Rectal smooth muscle tissue (tissue), 1 donor: Measurements from ENCODE around the gene TNFAIP8L1.

Experiments
- H3K27ac ChIP-seq: one replicate; pipeline ENCODE4 v1.7.0; 2013; ENCODE audit warnings: low read depth, low read length, inconsistent platforms
- H3K27me3 ChIP-seq: one replicate; pipeline ENCODE4 v1.7.0; 2013; ENCODE audit warnings: low read length; ENCODE audit not compliant: control insufficient read depth, insufficient read depth
- H3K36me3 ChIP-seq: one replicate; pipeline ENCODE4 v1.7.0; 2013; ENCODE audit warnings: low read length; ENCODE audit not compliant: control insufficient read depth, insufficient read depth
- H3K4me1 ChIP-seq: one replicate; pipeline ENCODE4 v1.7.0; 2013; ENCODE audit warnings: low read length; ENCODE audit not compliant: control insufficient read depth, insufficient read depth
- H3K4me3 ChIP-seq: one replicate; pipeline ENCODE4 v1.7.0; 2013; ENCODE audit warnings: low read length
- H3K9ac ChIP-seq: one replicate; pipeline ENCODE4 v1.7.0; 2013; ENCODE audit warnings: low read length

TNFAIP8L1 gene

DNA sequence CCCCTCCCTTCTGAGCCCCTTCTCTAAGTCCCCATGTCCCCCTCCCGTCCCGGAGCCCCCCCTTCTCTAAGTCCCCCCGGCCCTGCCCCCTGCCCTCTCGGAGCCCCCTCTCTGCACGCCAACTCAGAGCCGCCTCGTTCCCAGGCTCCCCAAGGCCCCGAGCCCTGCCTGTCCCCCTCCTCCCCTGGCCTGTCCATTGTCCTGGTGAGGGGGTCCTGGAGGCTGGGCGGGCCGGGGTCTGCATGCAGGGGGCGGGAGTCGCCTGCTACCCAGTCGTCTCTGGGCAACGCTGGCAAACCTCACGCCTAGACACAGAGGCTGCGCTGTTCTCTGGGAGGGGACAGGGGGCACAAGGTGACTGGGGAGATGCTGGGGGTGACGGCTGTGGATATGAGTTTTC is 40.6 kb upstream of the TNFAIP8L1 start:
- Histone ChIP-seq H3K4me1 (no peaks in the 10 kb centered on the region), H3K27ac (no peak overlapping the region), H3K4me3 (no peak overlapping the region), H3K9ac (no peak overlapping the region), H3K36me3 (no peaks in the 10 kb centered on the region), H3K27me3 (peaks cover 3% of the 10 kb centered on the region)

DNA sequence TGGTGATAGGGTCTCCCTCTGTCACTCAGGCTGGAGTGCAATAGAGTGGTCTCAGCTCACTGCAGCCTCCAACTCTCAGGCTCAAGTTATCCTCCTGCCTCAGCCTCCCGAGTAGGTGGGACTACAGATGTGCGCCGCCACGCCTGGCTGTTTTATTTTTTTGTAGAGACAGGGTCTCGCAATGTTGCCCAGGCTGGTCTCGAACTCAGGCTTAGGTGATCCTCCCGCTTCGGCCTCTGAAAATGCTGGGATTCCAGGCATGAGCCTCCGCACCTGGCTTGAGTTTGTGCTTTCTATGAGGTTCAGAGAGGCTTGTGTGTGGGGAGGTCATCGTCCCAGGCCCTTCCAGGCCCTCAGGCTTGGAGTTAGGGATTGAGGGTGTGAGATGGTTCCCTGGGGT is 39.2 kb upstream of the TNFAIP8L1 start:
- Histone ChIP-seq H3K4me3 (no peak overlapping the region), H3K27me3 (peaks cover 3% of the 10 kb centered on the region), H3K27ac (no peak overlapping the region), H3K4me1 (no peaks in the 10 kb centered on the region), H3K9ac (no peak overlapping the region), H3K36me3 (no peaks in the 10 kb centered on the region)

DNA sequence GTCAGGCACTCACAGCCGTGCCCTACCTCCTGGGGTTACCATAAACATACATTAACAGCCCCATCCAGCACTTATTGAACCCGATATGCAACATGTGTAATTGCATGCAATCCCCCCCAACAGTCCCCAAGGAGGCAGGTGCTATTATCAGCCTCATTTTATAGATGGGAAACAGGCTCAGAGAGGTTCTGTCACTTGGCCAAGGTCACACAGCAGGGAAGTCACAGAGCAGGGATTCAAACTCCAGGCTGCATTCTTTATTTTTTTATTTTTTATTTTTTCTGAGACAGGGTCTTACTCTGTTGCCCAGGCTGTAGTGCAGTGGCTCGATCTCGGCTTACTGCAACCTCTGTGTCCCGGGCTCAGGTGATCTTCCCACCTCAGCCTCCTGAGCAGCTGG is 38.4 kb upstream of the TNFAIP8L1 start:
- Histone ChIP-seq H3K4me1 (no peaks in the 10 kb centered on the region), H3K9ac (no peak overlapping the region), H3K36me3 (no peaks in the 10 kb centered on the region), H3K27ac (no peak overlapping the region), H3K4me3 (no peak overlapping the region), H3K27me3 (peaks cover 3% of the 10 kb centered on the region)

DNA sequence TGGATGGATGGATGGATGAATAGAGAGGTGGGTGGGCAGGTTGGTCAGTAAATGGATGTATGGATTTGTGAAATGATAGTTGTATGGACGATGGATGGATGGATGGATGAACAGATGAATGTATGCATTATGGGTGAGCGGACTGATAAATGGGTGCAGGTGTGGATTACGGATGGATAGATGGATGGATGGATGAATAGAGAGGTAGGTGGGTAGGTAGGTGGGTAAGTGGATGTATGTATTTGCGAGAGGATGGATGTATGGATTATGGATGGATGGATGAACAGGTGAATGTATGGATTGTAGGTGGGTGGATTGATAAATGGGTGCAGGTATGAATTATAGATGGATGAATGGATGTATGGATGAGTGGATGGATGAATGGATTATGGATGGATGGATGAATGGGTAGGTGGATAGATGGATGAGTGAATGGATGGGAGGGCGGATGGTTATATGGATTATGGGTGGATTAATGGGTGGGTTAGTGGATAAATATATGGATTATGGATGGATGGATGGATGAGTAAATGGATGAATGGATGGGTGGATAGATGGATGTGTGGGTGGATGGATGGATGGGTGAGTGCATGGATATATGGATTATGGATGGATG is 37.0 kb upstream of the TNFAIP8L1 start:
- no peaks in the 10 kb centered on the region for H3K4me1 ChIP-seq
- peaks cover 3% of the 10 kb centered on the region for H3K27me3 ChIP-seq

DNA sequence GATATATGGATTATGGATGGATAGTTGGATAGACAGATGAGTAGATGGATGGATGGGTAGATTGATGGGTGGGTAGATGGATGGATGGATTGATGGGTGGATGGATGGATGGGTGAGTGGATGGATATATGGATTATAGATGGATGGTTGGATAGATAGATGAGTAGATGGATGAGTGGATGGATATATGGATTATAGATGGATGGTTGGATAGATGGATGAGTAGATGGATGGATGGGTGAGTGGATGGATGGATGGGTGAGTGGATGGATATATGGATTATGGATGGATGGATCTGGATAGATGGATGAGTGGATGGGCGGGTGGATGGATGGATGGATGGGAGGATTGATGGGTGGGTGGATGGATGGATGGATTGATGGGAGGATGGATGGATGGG is 36.4 kb upstream of the TNFAIP8L1 start:
- no peak overlapping the region for H3K4me3 ChIP-seq
- H3K27me3 ChIP-seq, result peaks cover 3% of the 10 kb centered on the region
- H3K4me1 ChIP-seq, result no peaks in the 10 kb centered on the region
- H3K27ac ChIP-seq, result no peak overlapping the region
- no peaks in the 10 kb centered on the region for H3K36me3 ChIP-seq
- H3K9ac ChIP-seq, result no peak overlapping the region

More for the DNA sequence above, 37.0 kb upstream of the TNFAIP8L1 start:
- no peak overlapping the region for H3K27ac ChIP-seq
- H3K4me3 ChIP-seq, result no peak overlapping the region
- no peak overlapping the region for H3K9ac ChIP-seq
- no peaks in the 10 kb centered on the region for H3K36me3 ChIP-seq

DNA sequence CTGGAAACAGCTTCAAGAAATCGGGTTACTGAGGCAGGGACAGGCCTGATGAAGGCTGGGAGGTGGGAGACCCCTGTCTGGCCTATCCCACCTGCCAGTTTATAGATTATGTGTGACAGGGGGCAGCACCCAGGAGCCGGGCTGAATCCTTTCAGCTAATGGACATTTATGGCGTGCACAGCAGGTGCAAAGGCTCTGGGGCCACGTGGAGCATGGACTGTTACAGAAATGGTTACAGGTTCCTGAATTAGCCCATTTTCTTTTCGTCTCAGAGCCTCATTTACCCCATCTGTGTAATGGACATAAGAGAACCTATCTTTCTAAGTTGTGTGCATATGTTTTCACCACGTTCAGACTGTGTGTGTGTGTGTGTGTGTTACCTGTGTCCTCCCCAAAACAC is 34.4 kb upstream of the TNFAIP8L1 start:
- no peak overlapping the region for H3K9ac ChIP-seq
- peaks cover 3% of the 10 kb centered on the region for H3K27me3 ChIP-seq
- no peaks in the 10 kb centered on the region for H3K36me3 ChIP-seq
- H3K4me3 ChIP-seq, result no peak overlapping the region
- no peaks in the 10 kb centered on the region for H3K4me1 ChIP-seq
- no peak overlapping the region for H3K27ac ChIP-seq

DNA sequence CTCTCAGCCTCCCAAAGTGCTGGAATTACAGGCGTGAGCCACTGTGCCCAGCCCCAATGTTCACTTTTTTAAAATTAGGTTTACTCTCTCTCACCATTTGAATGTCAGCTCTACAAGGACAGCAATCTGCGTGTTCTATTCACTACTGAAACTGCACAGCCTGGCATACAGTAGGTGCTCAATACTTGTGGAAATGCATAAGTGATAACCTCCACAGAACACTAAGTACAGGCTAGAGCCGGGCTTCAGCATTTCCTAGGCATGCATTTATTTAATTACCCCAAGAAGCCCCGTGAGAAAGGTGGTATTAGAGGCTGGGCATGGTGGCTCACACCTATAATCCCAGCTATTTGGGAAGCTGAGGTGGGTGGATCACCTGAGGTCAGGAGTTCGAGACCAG is 33.1 kb upstream of the TNFAIP8L1 start:
- Histone ChIP-seq H3K27me3 (no peaks in the 10 kb centered on the region), H3K4me3 (no peak overlapping the region), H3K4me1 (no peaks in the 10 kb centered on the region)

DNA sequence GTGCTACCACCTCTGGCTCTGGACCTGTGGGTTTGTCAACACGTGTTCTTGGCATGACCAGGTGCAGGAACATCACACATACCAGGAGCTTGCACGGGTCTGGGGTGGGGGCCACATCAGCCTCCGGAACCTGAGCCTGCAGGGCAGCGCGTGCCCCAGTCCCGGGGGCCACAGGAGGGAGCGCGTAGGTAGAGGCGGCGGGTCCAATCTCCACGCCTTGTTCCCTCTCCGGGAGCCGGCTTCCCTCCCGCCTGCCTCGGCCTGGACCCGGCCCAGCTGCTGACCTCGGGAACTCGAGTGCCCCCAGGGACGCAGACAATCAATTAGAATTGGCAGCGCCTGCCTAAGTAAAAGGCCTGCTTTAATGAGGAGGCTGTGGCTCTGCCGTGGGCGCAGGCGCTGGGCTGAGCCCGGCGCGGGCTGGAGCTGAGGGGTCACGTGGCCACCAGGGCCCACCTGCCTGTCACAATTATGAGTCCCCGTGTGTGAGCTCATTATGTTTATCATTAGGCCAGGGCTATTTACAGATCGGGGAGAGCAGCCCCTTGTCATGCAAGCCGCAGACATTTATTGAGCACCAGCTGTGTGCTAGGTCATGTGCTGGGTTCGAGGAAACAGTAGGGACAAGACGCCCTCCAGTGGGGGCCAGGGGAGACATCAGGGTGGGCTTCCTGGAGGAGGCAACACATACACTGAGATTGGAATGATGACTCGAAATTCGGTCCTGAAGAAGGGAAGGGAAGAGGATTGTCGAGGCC is 32.2 kb upstream of the TNFAIP8L1 start:
- Histone ChIP-seq H3K36me3 (no peaks in the 10 kb centered on the region), H3K4me3 (no peak overlapping the region), H3K9ac (no peak overlapping the region), H3K27ac (no peak overlapping the region), H3K27me3 (no peaks in the 10 kb centered on the region), H3K4me1 (no peaks in the 10 kb centered on the region)

More for the DNA sequence above, 33.1 kb upstream of the TNFAIP8L1 start:
- H3K27ac ChIP-seq, result no peak overlapping the region
- no peaks in the 10 kb centered on the region for H3K36me3 ChIP-seq
- no peak overlapping the region for H3K9ac ChIP-seq

DNA sequence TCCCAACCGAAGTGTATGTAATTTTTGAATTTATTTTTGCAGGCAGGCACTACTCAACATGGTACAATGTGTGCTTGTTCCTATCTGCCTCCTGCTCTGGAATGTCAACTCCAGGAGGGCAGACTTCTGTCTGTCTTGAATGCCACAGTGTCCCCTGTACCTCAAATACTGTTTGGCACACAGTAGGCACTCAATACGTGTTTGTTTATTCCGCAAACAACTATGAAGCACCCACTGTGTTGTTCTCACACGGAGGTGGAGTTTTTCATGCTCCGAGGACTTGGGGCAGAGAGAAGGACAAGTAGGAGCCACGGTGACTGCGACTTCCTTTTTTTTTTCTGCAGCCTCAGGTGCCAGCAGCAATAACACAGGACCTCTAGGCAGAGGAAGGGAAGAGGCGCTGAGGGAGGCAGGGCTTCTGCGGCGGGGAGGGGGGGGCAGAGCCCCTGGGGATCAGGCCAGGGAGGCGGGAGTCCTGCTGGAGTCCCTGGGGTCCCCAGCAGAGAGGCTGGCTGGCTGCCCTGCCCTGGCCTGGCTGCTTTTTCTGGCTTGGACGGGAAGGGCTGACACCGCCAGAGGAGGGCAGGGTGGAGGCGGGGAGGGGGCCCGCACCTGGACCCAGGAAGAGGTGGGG is 29.3 kb upstream of the TNFAIP8L1 start:
- H3K36me3 ChIP-seq, result no peaks in the 10 kb centered on the region
- no peak overlapping the region for H3K9ac ChIP-seq
- H3K27me3 ChIP-seq, result no peaks in the 10 kb centered on the region
- no peak overlapping the region for H3K4me3 ChIP-seq
- H3K27ac ChIP-seq, result no peak overlapping the region
- H3K4me1 ChIP-seq, result no peaks in the 10 kb centered on the region

DNA sequence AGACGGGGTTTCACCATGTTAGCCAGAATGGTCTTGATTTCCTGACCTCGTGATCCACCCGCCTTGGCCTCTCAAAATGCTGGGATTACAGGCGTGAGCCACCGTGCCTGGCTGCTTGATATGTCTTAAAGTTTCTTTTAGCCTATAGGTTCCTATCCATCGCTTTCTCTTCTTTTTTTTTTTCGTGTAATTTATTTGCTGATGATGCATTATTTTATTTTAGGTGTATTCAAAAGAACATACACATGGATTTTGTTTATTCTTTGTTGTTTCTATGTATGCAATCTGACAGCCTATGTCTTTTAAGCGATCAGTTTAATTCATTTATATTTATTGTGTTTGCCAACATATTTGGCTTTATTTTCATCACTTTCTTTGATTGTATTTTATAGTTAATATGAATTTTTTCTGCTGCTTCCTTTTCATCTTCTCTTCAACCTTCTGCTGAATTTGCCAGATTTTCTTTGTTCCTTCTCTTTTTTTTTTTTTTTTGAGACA is 26.0 kb upstream of the TNFAIP8L1 start:
- H3K4me1 ChIP-seq, result no peaks in the 10 kb centered on the region
- no peak overlapping the region for H3K9ac ChIP-seq
- no peaks in the 10 kb centered on the region for H3K36me3 ChIP-seq
- H3K27ac ChIP-seq, result no peak overlapping the region
- no peak overlapping the region for H3K4me3 ChIP-seq
- H3K27me3 ChIP-seq, result no peaks in the 10 kb centered on the region

DNA sequence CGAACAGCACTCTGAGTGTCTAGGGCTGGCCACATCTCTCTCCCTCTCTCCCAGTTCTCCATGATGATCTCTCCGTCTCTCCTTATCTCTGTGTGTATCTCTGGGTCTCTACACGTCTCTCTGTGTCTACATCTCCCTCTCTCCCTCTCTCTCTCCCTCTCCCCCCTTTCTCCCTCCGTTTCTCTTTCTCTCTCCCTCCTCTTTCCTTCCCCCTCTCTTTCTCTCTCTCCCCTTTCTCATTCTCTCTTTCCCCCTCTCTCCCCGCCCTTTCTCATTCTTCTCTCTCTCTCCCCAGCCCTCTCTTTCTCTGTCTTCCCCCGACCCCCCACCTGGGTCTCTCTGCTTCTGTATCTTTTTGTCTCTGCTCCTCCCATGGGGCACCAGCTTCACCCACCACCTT is 21.3 kb upstream of the TNFAIP8L1 start:
- H3K9ac ChIP-seq, result no peak overlapping the region
- H3K36me3 ChIP-seq, result no peaks in the 10 kb centered on the region
- H3K27me3 ChIP-seq, result no peaks in the 10 kb centered on the region
- H3K27ac ChIP-seq, result no peak overlapping the region
- H3K4me3 ChIP-seq, result no peak overlapping the region
- no peaks in the 10 kb centered on the region for H3K4me1 ChIP-seq

DNA sequence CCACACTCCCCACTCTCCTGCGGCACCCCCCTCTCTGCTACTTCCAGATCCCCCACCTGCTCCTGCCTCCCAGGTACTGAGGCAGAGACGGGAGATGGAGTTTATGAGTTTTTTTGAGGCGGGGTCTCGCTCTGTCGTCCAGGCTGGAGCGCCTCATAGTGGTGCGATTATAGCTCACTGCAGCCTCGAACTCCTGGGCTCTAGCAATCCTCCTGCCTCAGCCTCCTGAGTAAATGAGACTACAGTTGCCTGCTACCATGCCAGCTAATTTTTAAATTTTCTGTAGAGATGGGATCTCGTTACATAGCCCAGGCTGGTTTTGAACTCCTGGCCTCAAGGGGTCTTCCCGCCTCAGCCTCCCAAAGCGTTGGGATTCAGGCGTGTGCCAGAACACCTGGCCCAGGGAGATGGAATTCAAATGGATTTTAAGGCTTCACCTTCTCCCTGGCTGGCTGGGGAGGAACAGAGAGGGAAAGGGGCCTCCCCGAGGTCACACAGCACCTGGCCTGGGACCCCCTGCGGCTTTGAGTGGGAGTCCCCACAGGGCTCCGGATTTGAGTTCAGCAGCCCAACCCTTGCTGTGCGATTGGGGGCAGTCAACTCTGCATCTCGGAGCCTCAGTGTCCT is 19.5 kb upstream of the TNFAIP8L1 start:
- Histone ChIP-seq H3K27me3 (peaks cover 3% of the 10 kb centered on the region), H3K36me3 (no peaks in the 10 kb centered on the region), H3K27ac (no peak overlapping the region)

More for the DNA sequence above, 19.5 kb upstream of the TNFAIP8L1 start:
- Histone ChIP-seq H3K4me1 (no peaks in the 10 kb centered on the region), H3K9ac (no peak overlapping the region), H3K4me3 (no peak overlapping the region)
